Astrocyte (in vitro differentiated cells and primary cell): Measurements from ENCODE around the gene DAG1.

Experiments
- CTCF ChIP-seq: IDR thresholded peaks from 2 replicates; pipeline ENCODE4 v1.5.1; 2011; ENCODE audit warnings: low read depth, mild to moderate bottlenecking, inconsistent platforms, low read length, moderate library complexity; ENCODE audit not compliant: insufficient read depth
- EZH2 ChIP-seq: IDR thresholded peaks from 2 replicates; pipeline ENCODE4 v1.6.1; 2012; ENCODE audit warnings: mild to moderate bottlenecking, low read length, inconsistent platforms; ENCODE audit not compliant: insufficient read depth

GRCh38 chr3:49518016-49518415, 47.9 kb downstream of the DAG1 start:
- TF ChIP-seq CTCF (no peak), EZH2 (no peak)
